Endothelial cell of umbilical vein (primary cell): ENCODE measurements around the gene CAPN1. TPM values are rescaled to one million over a fixed set of nuclear protein-coding genes. Genes with fewer than 3 reads are reported as not detected.

Experiments
- BruUV-seq: library from RNA; stranded (reverse); fragments of 400-500 nt; replicated peaks from 2 replicates; lab custom pipeline; 2021; lab: Mats Ljungman, UMichigan
- CTCF ChIA-PET: fragments of 300-600, 350-600 bp; sonication (Branson Sonifier 250); formaldehyde crosslinking; loops from one replicate; lab custom pipeline; 2021; ENCODE audit warnings: antibody characterized with exemption, inconsistent platforms; lab: Charles Lee
- POLR2A ChIA-PET: fragments of 300-600, 350-600 bp; sonication (Branson Sonifier 250); formaldehyde crosslinking; loops from one replicate; lab custom pipeline; 2021; ENCODE audit warnings: antibody characterized with exemption, inconsistent platforms; lab: Charles Lee
- DNase-seq: peaks from one replicate; pipeline ENCODE4 v3.0.0-alpha.2; 2011; ENCODE audit warnings: low read depth, low spot score
- FAIRE-seq: peaks from 2 replicates; lab custom pipeline; 2011; peaks lifted over from hg19 to GRCh38; lab: Jason Lieb, UNC
- H2AFZ ChIP-seq: 2 replicates; pipeline ENCODE4 v1.6.0; 2012; ENCODE audit warnings: low read depth, low read length, control low read depth, inconsistent platforms
- H3K27ac ChIP-seq: 2 replicates; pipeline ENCODE4 v1.5.1; 2011; ENCODE audit warnings: low read depth, mild to moderate bottlenecking, control low read depth, low read length, moderate library complexity; ENCODE audit not compliant: insufficient read depth
- H3K27me3 ChIP-seq, 2 experiments: 2 replicates each; pipeline versions ENCODE4 v1.6.0 to v1.6.1; 2011; ENCODE audit warnings: low read length in 2 of 2, mixed read lengths in 1 of 2; ENCODE audit not compliant: control insufficient read depth in 2 of 2, insufficient read depth in 2 of 2
- H3K36me3 ChIP-seq, 2 experiments: 2 replicates in 1 of 2; 3 replicates in 1 of 2; pipeline ENCODE4 v1.5.1; 2011; ENCODE audit warnings: low read length in 2 of 2, mild to moderate bottlenecking in 1 of 2, moderate library complexity in 1 of 2; ENCODE audit not compliant: control insufficient read depth in 2 of 2, insufficient read depth in 2 of 2; ENCODE audit errors: extremely low read depth in 1 of 2
- H3K4me1 ChIP-seq: 3 replicates; pipeline ENCODE4 v1.5.1; 2011; ENCODE audit warnings: mild to moderate bottlenecking, low read length; ENCODE audit not compliant: control insufficient read depth, insufficient read depth; ENCODE audit errors: extremely low read depth
- H3K4me2 ChIP-seq: 2 replicates; pipeline ENCODE4 v1.6.1; 2011; ENCODE audit warnings: low read length, control low read depth, mixed read lengths; ENCODE audit not compliant: insufficient read depth
- H3K4me3 ChIP-seq, 3 experiments: fragments of 200-600 bp in 1 of 3; sonication (generic), shearing (Covaris generic) in 1 of 3; replicated peaks in 1 of 3; 2 replicates each; pipeline ENCODE4 v1.5.1; 2011 to 2016; ENCODE audit warnings: control low read depth in 3 of 3, low read length in 3 of 3, mild to moderate bottlenecking in 2 of 3, inconsistent platforms in 1 of 3, low read depth in 1 of 3, moderate library complexity in 1 of 3; ENCODE audit not compliant: insufficient read depth in 1 of 3
- H3K79me2 ChIP-seq: 2 replicates; pipeline ENCODE4 v1.6.0; 2012; ENCODE audit warnings: low read length, inconsistent platforms; ENCODE audit not compliant: control insufficient read depth, insufficient read depth
- H3K9ac ChIP-seq: replicated peaks from 2 replicates; pipeline ENCODE3; 2011; ENCODE audit warnings: low read length, control low read depth; ENCODE audit not compliant: insufficient read depth; ENCODE audit errors: extremely low read depth
- H3K9me1 ChIP-seq: replicated peaks from 3 replicates; pipeline ENCODE4 v1.6.0; 2011; ENCODE audit warnings: mild to moderate bottlenecking, low read length; ENCODE audit not compliant: control insufficient read depth, insufficient read depth; ENCODE audit errors: extremely low read depth
- H3K9me3 ChIP-seq: replicated peaks from 2 replicates; pipeline ENCODE4 v1.5.1; 2012; ENCODE audit warnings: low read length, inconsistent platforms; ENCODE audit not compliant: control insufficient read depth, insufficient read depth
- H4K20me1 ChIP-seq: replicated peaks from 2 replicates; pipeline ENCODE3; 2011; ENCODE audit warnings: mild to moderate bottlenecking, low read length; ENCODE audit not compliant: control insufficient read depth, insufficient read depth; ENCODE audit errors: extremely low read depth
- EZH2 ChIP-seq: IDR thresholded peaks from 2 replicates; pipeline ENCODE4 v1.6.1; 2012; ENCODE audit warnings: borderline replicate concordance, low read depth, mild to moderate bottlenecking, moderate library complexity, low read length, inconsistent platforms; ENCODE audit not compliant: severe bottlenecking
- FOS ChIP-seq: IDR thresholded peaks from 2 replicates; pipeline ENCODE4 v1.6.1; 2011; ENCODE audit warnings: mild to moderate bottlenecking, low read length, moderate library complexity, borderline replicate concordance; ENCODE audit not compliant: insufficient read depth
- GATA2 ChIP-seq: IDR thresholded peaks from 2 replicates; pipeline ENCODE4 v1.7.0; 2011; ENCODE audit warnings: low read depth, mild to moderate bottlenecking, moderate library complexity, mixed read lengths, low read length; ENCODE audit not compliant: insufficient read length, insufficient read depth
- JUN ChIP-seq: IDR thresholded peaks from 2 replicates; pipeline ENCODE4 v1.6.1; 2011; ENCODE audit warnings: borderline replicate concordance, low read depth; ENCODE audit not compliant: insufficient read length, insufficient read depth
- MYC ChIP-seq: IDR thresholded peaks from one replicate; pipeline ENCODE4 v1.6.1; 2011; ENCODE audit warnings: mild to moderate bottlenecking, low read depth, low read length
- POLR2A ChIP-seq: IDR thresholded peaks from 2 replicates; pipeline ENCODE4 v1.6.1; 2012; ENCODE audit warnings: low read depth, mild to moderate bottlenecking, control low read depth, low read length
- POLR2AphosphoS5 ChIP-seq: IDR thresholded peaks from 2 replicates; pipeline ENCODE4 v1.6.1; 2012; ENCODE audit warnings: low read depth, mild to moderate bottlenecking, control low read depth, low read length, moderate library complexity; ENCODE audit not compliant: insufficient read depth
- dilution Hi-C: fragments of 300-500 bp; cut with MboI; formaldehyde crosslinking; loops from one replicate; pipeline ENCODE4 v1.15.0; 2019; ENCODE audit warnings: low sequenced_read_pairs; ENCODE audit not compliant: extremely low pct_ligation_motif_present
- intact Hi-C: fragments of 100-400 bp; cut with micrococcal nuclease; formaldehyde crosslinking; loops from one replicate; pipeline ENCODE4 v1.10.0; 2022
- polyA plus RNA-seq, 4 experiments: library from polyadenylated mRNA; depleted of rRNA in 3 of 4; stranded (reverse) in 3 of 4; unstranded in 1 of 4; fragments of >200 nt; gene quantifications; 2 replicates each; pipeline versions ENCODE4 v1.2.1 to v1.2.3, GENCODE V29; 2011 to 2012; ENCODE audit warnings: missing spikeins in 1 of 4
- total RNA-seq: library from RNA; stranded (reverse); gene quantifications from 2 replicates; pipeline ENCODE4 v1.2.3, GENCODE V29; 2021
- TF ChIP-seq, protein P1 (sequence below): IDR thresholded peaks from 2 replicates; pipeline ENCODE4 v1.6.1; 2011; ENCODE audit not compliant: insufficient read depth, insufficient read length
- TF ChIP-seq, protein P2 (sequence below), 2 donors: IDR thresholded peaks; 1 replicate in 1 of 2; 2 replicates in 1 of 2; pipeline ENCODE4 v1.5.1; 2011; ENCODE audit warnings: low read length in 2 of 2, mild to moderate bottlenecking in 2 of 2, moderate library complexity in 2 of 2, control low read depth in 1 of 2, inconsistent platforms in 1 of 2, low read depth in 1 of 2; ENCODE audit not compliant: insufficient read depth in 1 of 2; ENCODE audit errors: extremely low read depth in 1 of 2

The CAPN1 gene
- total and polyA plus RNA-seq, 2 donors (not counting 3 experiments of a cell fraction or from before 2014, with no cell fraction given) = 217 to 218 TPM

DNA sequence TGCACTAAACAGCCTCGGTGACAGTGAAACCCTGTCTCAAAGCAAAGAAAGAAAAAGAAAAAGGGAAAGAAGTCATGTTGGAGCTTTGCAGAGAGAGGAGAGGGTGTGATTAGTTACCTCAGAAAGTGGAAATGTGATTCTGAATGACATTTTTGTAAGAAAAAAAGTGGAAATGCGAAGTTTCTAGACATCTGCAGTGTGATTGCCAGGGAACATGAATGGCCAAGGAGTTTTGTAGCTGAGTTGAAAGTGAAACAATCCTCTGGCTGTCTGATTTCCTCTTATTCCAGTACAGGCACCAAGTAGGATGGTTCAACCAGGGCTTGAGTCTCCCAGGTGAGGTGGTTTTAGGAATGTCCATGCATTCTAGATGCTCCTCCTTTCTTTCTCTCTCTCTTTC lies 29.6 kb upstream of the CAPN1 start:
- Histone ChIP-seq H4K20me1 (no peaks in the 10 kb centered on the region), H3K9me3 (no peaks in the 10 kb centered on the region), H3K4me2 (no peak overlapping the region), H3K4me3 (no peak overlapping the region), H3K9ac (no peak overlapping the region), H3K27me3 (peaks cover 4 to 7% of the 10 kb centered on the region in 2 experiments), H3K27ac (no peak overlapping the region), H3K9me1 (no peaks in the 10 kb centered on the region), H3K79me2 (no peaks in the 10 kb centered on the region), H3K4me1 (peaks cover 7% of the 10 kb centered on the region), H2AFZ (no peak overlapping the region), H3K36me3 (no peaks in the 10 kb centered on the region)
- dilution Hi-C loops (no loop called here), intact Hi-C loops (no loop called here)
- no TSS peak for BruUV-seq
- TF ChIP-seq FOS (no peak), EZH2 (no peak), JUN (no peak), POLR2AphosphoS5 (no peak)
- TF ChIP-seq, protein P1, sequence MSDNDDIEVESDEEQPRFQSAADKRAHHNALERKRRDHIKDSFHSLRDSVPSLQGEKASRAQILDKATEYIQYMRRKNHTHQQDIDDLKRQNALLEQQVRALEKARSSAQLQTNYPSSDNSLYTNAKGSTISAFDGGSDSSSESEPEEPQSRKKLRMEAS = no peak
- CTCF ChIA-PET = no interaction called here
- FAIRE-seq (no peak), DNase-seq (no peak)
- POLR2A ChIA-PET = no interaction called here

DNA sequence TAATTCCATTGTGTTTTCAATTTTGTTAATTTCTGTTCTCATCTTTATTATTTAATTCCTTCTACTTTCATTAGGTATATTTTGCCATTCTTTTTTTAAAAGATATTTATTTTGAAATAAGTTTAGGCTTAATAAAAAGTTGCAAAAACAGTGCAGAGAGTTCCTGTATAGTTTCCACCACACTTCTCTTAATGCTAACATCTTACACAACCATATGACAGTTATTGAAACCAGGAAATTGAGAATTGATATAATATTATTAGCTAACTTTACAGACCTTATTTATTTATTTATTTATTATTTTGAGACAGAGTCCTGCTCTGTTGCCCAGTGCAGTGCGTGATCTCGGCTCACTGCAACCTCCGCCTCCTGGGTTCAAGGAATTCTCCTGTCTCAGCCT lies 25.5 kb upstream of the CAPN1 start:
- Histone ChIP-seq H3K4me1 (no peaks in the 10 kb centered on the region), H3K36me3 (no peaks in the 10 kb centered on the region), H3K4me2 (no peak overlapping the region), H3K4me3 (no peak overlapping the region), H4K20me1 (no peaks in the 10 kb centered on the region), H2AFZ (no peak overlapping the region), H3K9me3 (no peaks in the 10 kb centered on the region), H3K79me2 (no peaks in the 10 kb centered on the region), H3K9me1 (no peaks in the 10 kb centered on the region), H3K27me3 (peaks cover 2 to 5% of the 10 kb centered on the region in 2 experiments), H3K27ac (no peak overlapping the region), H3K9ac (no peak overlapping the region)
- CTCF ChIA-PET = interaction anchor here (1.0 to 1.4 kb wide), 2 partner anchors 9 to 22 kb away, joined by 3 to 4 read pairs; no protein-coding TSS in a partner anchor
- no peak for TF ChIP-seq EZH2
- TF ChIP-seq GATA2 = no peak
- TF ChIP-seq, protein P2, sequence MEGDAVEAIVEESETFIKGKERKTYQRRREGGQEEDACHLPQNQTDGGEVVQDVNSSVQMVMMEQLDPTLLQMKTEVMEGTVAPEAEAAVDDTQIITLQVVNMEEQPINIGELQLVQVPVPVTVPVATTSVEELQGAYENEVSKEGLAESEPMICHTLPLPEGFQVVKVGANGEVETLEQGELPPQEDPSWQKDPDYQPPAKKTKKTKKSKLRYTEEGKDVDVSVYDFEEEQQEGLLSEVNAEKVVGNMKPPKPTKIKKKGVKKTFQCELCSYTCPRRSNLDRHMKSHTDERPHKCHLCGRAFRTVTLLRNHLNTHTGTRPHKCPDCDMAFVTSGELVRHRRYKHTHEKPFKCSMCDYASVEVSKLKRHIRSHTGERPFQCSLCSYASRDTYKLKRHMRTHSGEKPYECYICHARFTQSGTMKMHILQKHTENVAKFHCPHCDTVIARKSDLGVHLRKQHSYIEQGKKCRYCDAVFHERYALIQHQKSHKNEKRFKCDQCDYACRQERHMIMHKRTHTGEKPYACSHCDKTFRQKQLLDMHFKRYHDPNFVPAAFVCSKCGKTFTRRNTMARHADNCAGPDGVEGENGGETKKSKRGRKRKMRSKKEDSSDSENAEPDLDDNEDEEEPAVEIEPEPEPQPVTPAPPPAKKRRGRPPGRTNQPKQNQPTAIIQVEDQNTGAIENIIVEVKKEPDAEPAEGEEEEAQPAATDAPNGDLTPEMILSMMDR (IDR thresholded peaks at IDR 0.05; ENCODE audit: extremely low read depth in 1 of 2, insufficient read depth in 1 of 2, low read depth in 1 of 2, low read length in 2 of 2) = no peak
- no peak for TF ChIP-seq POLR2A
- no peak for TF ChIP-seq FOS
- no peak for TF ChIP-seq MYC
- no peak for TF ChIP-seq JUN
- TF ChIP-seq, protein P1 = no peak
- TF ChIP-seq POLR2AphosphoS5 = no peak
- no TSS peak for BruUV-seq
- dilution Hi-C loops (no loop called here), intact Hi-C loops (no loop called here)
- no peak for DNase-seq
- POLR2A ChIA-PET = interaction anchor here (0.6 kb wide), 1 partner anchor 8 kb away, joined by 4 read pairs; no protein-coding TSS in a partner anchor
- FAIRE-seq = no peak
